ENCODE measurements around the gene TSR3.

Gene TSR3

DNA sequence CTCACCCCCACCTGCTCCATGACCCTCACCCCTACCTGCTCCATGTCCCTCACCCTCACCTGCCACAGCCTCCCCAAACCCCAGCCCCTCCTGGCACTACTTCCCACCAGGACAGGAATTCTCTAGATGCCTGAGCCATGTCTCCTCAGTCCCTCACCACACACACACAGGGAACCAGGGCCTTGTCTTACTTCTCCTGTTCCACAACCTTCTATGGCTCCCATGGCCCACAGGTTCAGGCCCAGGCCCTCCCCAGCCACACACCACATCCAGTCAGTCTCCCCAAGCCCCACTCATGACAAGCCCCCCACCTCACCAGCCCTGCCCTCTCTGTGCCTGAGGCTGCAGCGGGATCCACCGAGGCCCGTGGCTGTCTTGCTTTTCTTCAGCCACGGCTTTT is 45.3 kb downstream of the TSR3 start (continued):
- no peak for TF ChIP-seq PATZ1 (CRISPR knock-in tag; IDR thresholded peaks at IDR 0.05; ENCODE audit: borderline replicate concordance)

DNA sequence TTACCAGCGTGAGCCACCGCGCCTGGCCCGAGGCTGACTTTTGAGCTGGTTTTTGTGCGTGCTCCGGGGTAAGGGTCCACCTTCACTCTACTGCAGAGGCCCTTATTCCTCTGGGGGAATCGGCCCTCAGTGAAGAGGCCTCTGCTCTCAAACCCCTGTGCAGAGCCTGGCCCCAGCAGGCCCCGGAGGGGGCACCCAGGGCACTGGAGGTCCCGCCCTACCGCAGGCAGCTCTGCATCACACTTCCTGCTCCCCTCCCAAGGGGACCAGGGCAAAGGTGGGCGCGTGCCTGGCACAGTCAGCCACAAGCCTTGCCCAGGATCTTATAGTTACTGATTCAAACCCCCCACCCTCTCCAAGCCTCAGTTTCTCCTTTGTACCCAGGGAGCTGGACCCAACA is 45.9 kb downstream of the TSR3 start:
- no peak for ATAC-seq
- TF ChIP-seq OSR1 (CRISPR knock-in tag; IDR thresholded peaks at IDR 0.05) (no peak), ARNTL (CRISPR knock-in tag; IDR thresholded peaks at IDR 0.05; ENCODE audit: borderline replicate concordance, low read depth) (no peak), ZFP3 (CRISPR knock-in tag; IDR thresholded peaks at IDR 0.05) (no peak), PPARA (CRISPR knock-in tag; IDR thresholded peaks at IDR 0.05; ENCODE audit: borderline replicate concordance) (no peak), RARB (CRISPR knock-in tag; IDR thresholded peaks at IDR 0.05) (no peak), ZNF8 (CRISPR knock-in tag; IDR thresholded peaks at IDR 0.05) (no peak), SNAI2 (CRISPR knock-in tag; IDR thresholded peaks at IDR 0.05) (no peak), ZFP30 (CRISPR knock-in tag; IDR thresholded peaks at IDR 0.05) (no peak), ZC3H10 (CRISPR knock-in tag; IDR thresholded peaks at IDR 0.05) (no peak), POU6F1 (CRISPR knock-in tag; IDR thresholded peaks at IDR 0.05; ENCODE audit: borderline replicate concordance, low read depth) (no peak), ZNF565 (CRISPR knock-in tag; conservative IDR thresholded peaks at IDR 0.05; ENCODE audit: low read depth) (no peak), TOX (CRISPR knock-in tag; IDR thresholded peaks at IDR 0.05; ENCODE audit: borderline replicate concordance) (no peak), ESRRG (CRISPR knock-in tag; IDR thresholded peaks at IDR 0.05) (no peak), BACH2 (CRISPR knock-in tag; IDR thresholded peaks at IDR 0.05; ENCODE audit: borderline replicate concordance) (no peak), CSDC2 (CRISPR knock-in tag; IDR thresholded peaks at IDR 0.05) (no peak), CREB5 (CRISPR knock-in tag; IDR thresholded peaks at IDR 0.05; ENCODE audit: low read depth) (no peak), CSRNP3 (CRISPR knock-in tag; IDR thresholded peaks at IDR 0.05) (no peak)

- no peak for ATAC-seq
- TF ChIP-seq ZFP3 (CRISPR knock-in tag; IDR thresholded peaks at IDR 0.05) (no peak), POU6F1 (CRISPR knock-in tag; IDR thresholded peaks at IDR 0.05; ENCODE audit: borderline replicate concordance, low read depth) (no peak), PPARA (CRISPR knock-in tag; IDR thresholded peaks at IDR 0.05; ENCODE audit: borderline replicate concordance) (no peak), ISL1 (CRISPR knock-in tag; IDR thresholded peaks at IDR 0.05) (no peak), TOX (CRISPR knock-in tag; IDR thresholded peaks at IDR 0.05; ENCODE audit: borderline replicate concordance) (no peak), TCF4 (CRISPR knock-in tag; IDR thresholded peaks at IDR 0.05; ENCODE audit: borderline replicate concordance) (no peak), CSRNP3 (CRISPR knock-in tag; IDR thresholded peaks at IDR 0.05) (no peak), RARB (CRISPR knock-in tag; IDR thresholded peaks at IDR 0.05) (no peak), ZC3H10 (CRISPR knock-in tag; IDR thresholded peaks at IDR 0.05) (no peak), ARNTL (CRISPR knock-in tag; IDR thresholded peaks at IDR 0.05; ENCODE audit: borderline replicate concordance, low read depth) (no peak), ZNF70 (CRISPR knock-in tag; IDR thresholded peaks at IDR 0.05) (no peak), ZFP30 (CRISPR knock-in tag; IDR thresholded peaks at IDR 0.05) (no peak), PATZ1 (CRISPR knock-in tag; IDR thresholded peaks at IDR 0.05; ENCODE audit: borderline replicate concordance) (no peak), ZNF565 (CRISPR knock-in tag; conservative IDR thresholded peaks at IDR 0.05; ENCODE audit: low read depth) (no peak), TSHZ2 (CRISPR knock-in tag; IDR thresholded peaks at IDR 0.05) (no peak), SNAI2 (CRISPR knock-in tag; IDR thresholded peaks at IDR 0.05) (no peak), BACH2 (CRISPR knock-in tag; IDR thresholded peaks at IDR 0.05; ENCODE audit: borderline replicate concordance) (no peak), ESRRG (CRISPR knock-in tag; IDR thresholded peaks at IDR 0.05) (no peak), OSR1 (CRISPR knock-in tag; IDR thresholded peaks at IDR 0.05) (no peak)
Measured at GRCh38 chr16:1301562-1301961, 50.1 kb downstream of the TSR3 start.
